AG04450 (cell line): ENCODE results near the gene RMI2. TPM values are rescaled to one million over a fixed set of nuclear protein-coding genes. Genes with fewer than 3 reads are reported as not detected.

Experiments
- CTCF ChIA-PET: fragments of 300-600, 350-600 bp; formaldehyde crosslinking; extraction: SDS; loops from one replicate; lab custom pipeline; 2022; ENCODE audit warnings: antibody characterized with exemption, inconsistent platforms; lab: Charles Lee
- POLR2A ChIA-PET: fragments of 350-600 bp; formaldehyde crosslinking; extraction: SDS; loops from one replicate; lab custom pipeline; 2021; ENCODE audit warnings: antibody characterized with exemption, inconsistent platforms; lab: Yijun Ruan, JAX
- DNase-seq: peaks from one replicate; pipeline ENCODE4 v3.0.0-alpha.2; 2011; ENCODE audit warnings: low read depth, low spot score
- H3K27ac ChIP-seq: one replicate; pipeline ENCODE4 v1.5.1; 2012; ENCODE audit warnings: low read depth, low read length, control low read depth
- H3K27me3 ChIP-seq: one replicate; pipeline ENCODE4 v1.6.0; 2012; ENCODE audit warnings: low read length; ENCODE audit not compliant: control insufficient read depth, insufficient read depth
- H3K4me3 ChIP-seq: 2 replicates; pipeline ENCODE4 v1.5.1; 2011; ENCODE audit warnings: mild to moderate bottlenecking, low read depth, low read length, control low read depth
- H3K9me3 ChIP-seq: 2 replicates; pipeline ENCODE4 v1.5.1; 2012; ENCODE audit warnings: low read length; ENCODE audit not compliant: control insufficient read depth, insufficient read depth
- CTCF ChIP-seq: IDR thresholded peaks from 2 replicates; pipeline ENCODE4 v1.5.1; 2011; ENCODE audit warnings: low read depth, low read length, control low read depth, inconsistent platforms
- polyA plus RNA-seq: library from polyadenylated mRNA; depleted of rRNA; stranded (reverse); fragments of >200 nt; gene quantifications from 2 replicates; pipeline ENCODE4 v1.2.3, GENCODE V29; 2011

The RMI2 gene
- polyA plus RNA-seq, 1 experiment, result 4.7 TPM

- H3K27ac ChIP-seq, result no peak overlapping the region
- ChIA-PET CTCF (no interaction called here), POLR2A (no interaction called here)
- no peak for TF ChIP-seq CTCF
- no peak overlapping the region for H3K4me3 ChIP-seq
- no peak for DNase-seq
- H3K27me3 ChIP-seq, result no peaks in the 10 kb centered on the region
- no peaks in the 10 kb centered on the region for H3K9me3 ChIP-seq
Observed at GRCh38 chr16:11342021-11342855, 3.0 kb upstream of the RMI2 start.

GRCh38 chr16:11346700-11347319 is 1.6 kb downstream of the RMI2 start:
- TF ChIP-seq CTCF, result no peak
- no peak for DNase-seq
- ChIA-PET POLR2A (interaction anchor here (0.9 kb wide), 1 partner anchor 19 kb away, joined by 3 read pairs; no protein-coding TSS in a partner anchor), CTCF (interaction anchor here (1.1 kb wide), 1 partner anchor 91 kb away, joined by 3 read pairs; the partner anchor contains the start of gene SOCS1)
- no peaks in the 10 kb centered on the region for H3K9me3 ChIP-seq
- no peaks in the 10 kb centered on the region for H3K27me3 ChIP-seq
- H3K4me3 ChIP-seq, result no peak overlapping the region
- H3K27ac ChIP-seq, result no peak overlapping the region

- Histone ChIP-seq H3K27ac (no peak overlapping the region), H3K9me3 (no peaks in the 10 kb centered on the region), H3K4me3 (no peak overlapping the region), H3K27me3 (no peaks in the 10 kb centered on the region)
- CTCF ChIA-PET, result interaction anchor here (0.7 kb wide), 1 partner anchor 92 kb away, joined by 6 read pairs; the partner anchor contains the start of gene SOCS1
- POLR2A ChIA-PET, result no interaction called here
- TF ChIP-seq CTCF, result no peak
- no peak for DNase-seq
Observed at GRCh38 chr16:11347831-11348230, 2.6 kb downstream of the RMI2 start.

- no peak for DNase-seq
- POLR2A ChIA-PET, result interaction anchor here (0.7 to 1.6 kb wide), 2 partner anchors 70 to 93 kb away, joined by 3 to 11 read pairs; partner anchors contain the start of gene SOCS1
- H3K27ac ChIP-seq, result peak overlapping the region; percentile 85
- H3K27me3 ChIP-seq, result no peaks in the 10 kb centered on the region
- H3K4me3 ChIP-seq, result no peak overlapping the region
- no peak for TF ChIP-seq CTCF
- CTCF ChIA-PET, result interaction anchor here (1.0 kb wide), 1 partner anchor 8 kb away, joined by 3 read pairs; no protein-coding TSS in a partner anchor
- H3K9me3 ChIP-seq, result peaks cover 4% of the 10 kb centered on the region; the same call in 1 of the 2 replicates
Observed at GRCh38 chr16:11348737-11349598, 3.7 kb downstream of the RMI2 start.
